BE2C (cell line): ENCODE results near the gene HAND1.

Source experiments
- DNase-seq: peaks from one replicate; pipeline ENCODE4 v3.0.0-alpha.2; 2020
- H3K27me3 ChIP-seq: fragments of 250-450 bp; sonication (Bioruptor Pico); 2 replicates; pipeline ENCODE4 v1.5.1; 2020; ENCODE audit warnings: mild to moderate bottlenecking
- H3K36me3 ChIP-seq: fragments of 250-450 bp; sonication (Bioruptor Pico); 2 replicates; pipeline ENCODE4 v1.5.1; 2020; ENCODE audit warnings: mild to moderate bottlenecking
- H3K4me1 ChIP-seq: fragments of 250-450 bp; sonication (Bioruptor Pico); 2 replicates; pipeline ENCODE4 v1.5.1; 2020
- H3K4me3 ChIP-seq: 2 replicates; pipeline ENCODE4 v1.5.1; 2011; ENCODE audit warnings: low read depth, low read length
- H3K9me3 ChIP-seq: fragments of 250-450 bp; sonication (Bioruptor Pico); 2 replicates; pipeline ENCODE4 v1.5.1; 2020
- CTCF ChIP-seq: IDR thresholded peaks from 2 replicates; pipeline ENCODE4 v1.5.1; 2012; ENCODE audit warnings: mild to moderate bottlenecking, low read depth, low read length

The HAND1 gene

GRCh38 chr5:154428208-154428607 lies 49.8 kb downstream of the HAND1 start:
- no peak for DNase-seq
- Histone ChIP-seq H3K4me3 (no peak overlapping the region), H3K27me3 (no peaks in the 10 kb centered on the region), H3K36me3 (no peaks in the 10 kb centered on the region), H3K9me3 (no peaks in the 10 kb centered on the region), H3K4me1 (no peaks in the 10 kb centered on the region)
- no peak for TF ChIP-seq CTCF
